ENCODE measurements around the gene MYO1B.

GRCh38 chr2:191206613-191207471 is 38.4 kb upstream of the MYO1B start:
- TF ChIP-seq CTCF (conservative IDR thresholded peaks at IDR 0.05; ENCODE audit: low read depth in 2 of 2) (no peak), EZH2 (IDR thresholded peaks at IDR 0.05; ENCODE audit: low read depth, unreplicated experiment) (no peak), REST (IDR thresholded peaks at IDR 0.05; ENCODE audit: unreplicated experiment) (no peak), EZH2phosphoT487 (IDR thresholded peaks at IDR 0.05; ENCODE audit: unreplicated experiment) (no peak), ZNF114 (CRISPR knock-in tag; IDR thresholded peaks at IDR 0.05) (no peak), POLR2AphosphoS5 (IDR thresholded peaks at IDR 0.05; ENCODE audit: low read depth) (no peak), STAT1 (IDR thresholded peaks at IDR 0.05; ENCODE audit: unreplicated experiment) (no peak), CREB1 (CRISPR knock-in tag; IDR thresholded peaks at IDR 0.05; ENCODE audit: low read depth) (no peak), ZNF331 (CRISPR knock-in tag; IDR thresholded peaks at IDR 0.05; ENCODE audit: low read depth) (no peak), JUNB (IDR thresholded peaks at IDR 0.05; ENCODE audit: unreplicated experiment) (no peak), ZNF462 (CRISPR knock-in tag; IDR thresholded peaks at IDR 0.05) (no peak), ETS1 (IDR thresholded peaks at IDR 0.05) (no peak)
